GM19351 (cell line): ENCODE data around the gene SLC17A9.

ENCODE experiments used
- ATAC-seq: cut with Tn5 transposase; IDR thresholded peaks from one replicate; pipeline ENCODE4 v1.9.1; 2021; ENCODE audit warnings: mild to moderate bottlenecking, moderate library complexity; ENCODE audit not compliant: unreplicated experiment

The SLC17A9 gene

DNA sequence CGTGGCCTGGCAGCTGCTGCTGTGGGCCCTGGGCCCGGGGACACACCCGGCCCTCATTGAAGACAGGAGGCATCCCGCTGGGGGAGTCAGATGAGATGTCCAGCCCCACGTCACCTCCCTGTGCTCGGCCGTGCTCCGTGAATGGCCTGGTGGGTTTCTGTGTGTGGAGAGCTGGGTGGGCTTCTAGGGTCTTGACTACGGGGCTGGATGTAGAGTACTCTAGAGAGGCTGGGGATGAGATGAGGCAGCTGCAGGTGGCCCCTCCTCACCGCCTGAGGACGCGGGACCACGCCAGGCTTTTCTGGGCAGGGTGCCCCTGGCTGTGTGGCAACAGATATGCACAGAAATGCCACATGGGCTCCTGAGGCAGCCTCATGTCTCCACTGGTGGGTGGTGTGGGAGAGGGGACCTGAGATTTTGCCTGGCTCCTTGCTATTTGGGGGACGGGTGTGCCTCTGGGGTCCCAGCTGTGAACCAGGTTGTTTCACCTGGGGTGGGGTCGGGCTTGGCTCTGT is 62.7 kb downstream of the SLC17A9 start:
- ATAC-seq, result no peak

DNA sequence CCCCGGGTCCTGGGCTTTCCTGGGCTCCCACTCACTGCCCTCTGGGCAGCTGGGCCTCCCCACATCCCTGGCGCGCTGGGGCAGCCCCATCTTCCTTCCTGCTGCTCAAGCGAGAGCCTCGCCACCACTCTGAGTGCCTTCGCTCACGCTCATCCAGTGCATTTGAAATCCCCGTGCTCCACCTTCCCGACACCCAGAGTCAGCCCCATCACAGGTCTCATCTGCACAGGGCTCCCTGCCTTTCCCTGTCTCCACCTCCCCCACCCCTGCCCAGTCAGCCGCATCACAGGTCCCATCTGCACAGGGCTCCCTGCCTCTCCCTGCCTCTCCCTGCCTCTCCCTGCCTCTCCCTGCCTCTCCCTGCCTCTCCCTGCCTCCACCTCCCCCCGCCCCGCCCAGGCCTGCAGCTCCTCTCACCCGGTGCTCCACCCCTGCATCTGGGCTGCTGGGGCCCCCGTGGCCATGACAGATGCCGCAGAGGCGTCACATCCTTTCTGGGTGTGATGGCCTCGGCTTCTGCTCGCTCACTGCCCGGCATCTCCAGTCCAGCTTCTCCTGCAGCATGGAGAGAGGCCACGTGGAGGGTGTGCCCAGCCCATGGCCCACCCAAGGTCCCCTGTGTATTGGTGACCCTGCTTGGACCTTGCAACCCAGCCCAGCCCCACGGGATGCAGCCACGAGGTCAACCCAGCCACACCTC is 63.3 kb downstream of the SLC17A9 start:
- ATAC-seq, result no peak

DNA sequence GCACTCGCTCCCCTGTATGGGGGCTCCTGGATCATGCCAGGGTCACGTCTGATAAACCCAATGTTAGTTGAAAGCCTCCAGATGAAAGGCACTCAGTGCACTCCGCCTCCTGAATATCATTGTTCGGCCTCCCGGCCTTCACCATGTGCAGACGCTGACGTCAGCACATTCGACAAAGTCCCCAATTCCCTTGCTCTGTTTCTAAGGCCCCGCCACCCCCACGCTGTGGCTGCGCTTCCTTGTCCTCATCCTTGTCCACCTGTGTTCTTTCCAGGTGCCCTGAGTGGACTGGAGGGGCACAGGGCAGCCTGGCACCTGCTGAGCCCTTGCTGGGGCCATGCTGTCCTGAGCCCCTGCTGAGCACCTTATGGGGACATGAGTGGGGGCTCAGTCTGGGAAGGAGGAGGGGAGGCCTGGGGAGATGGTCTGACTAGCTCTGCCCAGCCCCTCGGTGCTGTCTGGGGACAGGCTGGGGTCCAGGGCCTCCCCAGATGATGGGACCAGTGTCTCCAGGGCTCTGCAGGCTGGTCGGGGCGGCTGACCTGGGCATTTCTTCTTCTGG is 64.1 kb downstream of the SLC17A9 start:
- no peak for ATAC-seq

DNA sequence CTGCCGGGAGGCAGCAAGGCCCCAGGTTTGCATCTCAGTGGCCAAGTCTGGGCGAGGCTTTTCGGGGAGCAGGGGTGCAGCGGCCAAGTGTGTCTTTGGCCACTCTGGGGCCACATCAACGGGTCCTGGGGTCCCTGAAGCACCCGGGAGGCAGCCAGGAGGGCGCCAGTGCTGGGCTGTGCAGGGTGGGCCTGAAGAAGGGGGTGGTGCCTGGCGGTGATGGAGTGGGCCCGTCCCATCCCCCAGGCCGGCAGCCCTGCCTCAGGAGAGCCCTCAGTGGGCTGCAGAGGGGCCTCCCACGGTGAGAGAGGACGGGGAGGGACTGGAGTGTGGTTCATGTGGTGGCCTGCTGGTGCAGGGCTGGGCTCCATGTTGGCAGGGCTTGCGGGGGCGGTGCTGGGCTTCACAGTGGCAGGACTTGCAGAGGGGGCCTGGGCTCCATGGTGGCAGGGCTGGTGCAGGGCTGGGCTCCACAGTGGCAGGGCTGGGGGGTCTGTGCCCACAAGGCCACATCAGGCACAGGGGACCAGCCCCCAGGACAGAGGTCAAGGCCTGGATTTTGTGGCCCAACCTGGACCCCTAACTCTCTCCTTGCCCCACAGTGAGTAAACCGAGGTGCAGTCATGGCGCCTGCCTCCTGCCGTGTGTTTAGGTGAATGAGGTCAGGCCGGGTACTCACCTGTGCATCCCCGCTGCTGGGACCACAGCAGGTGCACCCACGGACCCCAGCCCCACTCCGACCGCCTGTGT is 64.7 kb downstream of the SLC17A9 start:
- ATAC-seq, result no peak

DNA sequence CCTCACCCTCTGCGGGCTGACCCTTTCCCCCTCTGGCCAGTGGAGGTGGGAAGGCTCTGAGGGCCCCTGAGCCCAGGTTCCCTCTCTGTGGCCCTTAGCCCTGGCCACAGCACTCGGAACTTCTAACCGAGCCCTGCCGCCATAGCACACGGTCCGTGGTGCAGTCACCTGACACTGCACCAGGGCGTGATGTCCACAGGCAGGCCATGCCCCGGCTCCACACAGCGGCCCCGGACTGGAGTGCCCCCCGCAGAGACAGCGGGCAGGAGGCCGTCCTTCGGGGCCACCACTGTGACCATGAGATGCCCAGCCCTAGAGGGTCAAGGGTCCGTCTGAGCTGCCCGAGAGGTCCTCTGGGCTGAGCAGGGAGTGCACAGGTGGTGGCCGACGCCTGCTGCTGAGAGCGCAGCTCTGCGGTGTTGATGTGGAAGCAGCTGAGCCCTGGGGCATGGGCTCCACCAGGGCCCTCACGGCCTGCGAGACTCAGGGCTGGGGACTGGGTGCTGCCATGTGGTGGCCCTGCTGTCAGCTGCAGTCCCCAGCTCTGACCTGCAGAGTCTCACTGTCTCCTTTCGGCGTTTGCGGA is 65.4 kb downstream of the SLC17A9 start:
- ATAC-seq, result no peak
